Measurements from ENCODE around the gene CCDC88C.

Gene CCDC88C

GRCh38 chr14:91294153-91294552 lies 123.5 kb downstream of the CCDC88C start:
- ChIA-PET POLR2A (no interaction called here), CTCF (interaction anchor here (0.7 to 20.6 kb wide), 3 partner anchors 9 to 120 kb away, joined by 3 to 824 read pairs (median 5); no protein-coding TSS in a partner anchor)
- no peak for TF ChIP-seq CTCF (IDR thresholded peaks at IDR 0.05; ENCODE audit: insufficient read depth, low read length, missing control alignments)
- no peak overlapping the region for H3K4me3 ChIP-seq (ENCODE audit: low read depth, low read length)
- DNase-seq (ENCODE audit: low read depth, low spot score): no peak

GRCh38 chr14:91293281-91293680 lies 124.3 kb downstream of the CCDC88C start:
- TF ChIP-seq CTCF (IDR thresholded peaks at IDR 0.05; ENCODE audit: insufficient read depth, low read length, missing control alignments): no peak
- CTCF ChIA-PET: interaction anchor here (20.6 kb wide), 1 partner anchor 119 kb away, joined by 824 read pairs; no protein-coding TSS in a partner anchor

GRCh38 chr14:91292491-91292890 lies 125.1 kb downstream of the CCDC88C start:
- ChIA-PET POLR2A (no interaction called here), CTCF (interaction anchor here (20.6 kb wide), 1 partner anchor 118 kb away, joined by 824 read pairs; no protein-coding TSS in a partner anchor)
- TF ChIP-seq CTCF (IDR thresholded peaks at IDR 0.05; ENCODE audit: insufficient read depth, low read length, missing control alignments): no peak
- H3K4me3 ChIP-seq (ENCODE audit: low read depth, low read length): no peak overlapping the region
- no peak for DNase-seq (ENCODE audit: low read depth, low spot score)

More at GRCh38 chr14:91293281-91293680, 124.3 kb downstream of the CCDC88C start:
- no peak overlapping the region for H3K4me3 ChIP-seq (ENCODE audit: low read depth, low read length)
- no peak for DNase-seq (ENCODE audit: low read depth, low spot score)
- POLR2A ChIA-PET: no interaction called here

GRCh38 chr14:91291786-91292405 lies 125.7 kb downstream of the CCDC88C start:
- POLR2A ChIA-PET: no interaction called here

GRCh38 chr14:91290986-91291385 lies 126.6 kb downstream of the CCDC88C start:
- DNase-seq (ENCODE audit: low read depth, low spot score): no peak
- POLR2A ChIA-PET: no interaction called here

More at GRCh38 chr14:91291786-91292405, 125.7 kb downstream of the CCDC88C start:
- no peak for TF ChIP-seq CTCF (IDR thresholded peaks at IDR 0.05; ENCODE audit: insufficient read depth, low read length, missing control alignments)
- CTCF ChIA-PET: interaction anchor here (1.3 to 20.6 kb wide), 2 partner anchors 79 to 117 kb away, joined by 5 to 824 read pairs; no protein-coding TSS in a partner anchor
- no peak overlapping the region for H3K4me3 ChIP-seq (ENCODE audit: low read depth, low read length)
- no peak for DNase-seq (ENCODE audit: low read depth, low spot score)

More at GRCh38 chr14:91290986-91291385, 126.6 kb downstream of the CCDC88C start:
- TF ChIP-seq CTCF (IDR thresholded peaks at IDR 0.05; ENCODE audit: insufficient read depth, low read length, missing control alignments): no peak
- CTCF ChIA-PET: interaction anchor here (0.8 to 20.6 kb wide), 4 partner anchors 11 to 388 kb away, joined by 3 to 824 read pairs (median 4); no protein-coding TSS in a partner anchor
- H3K4me3 ChIP-seq (ENCODE audit: low read depth, low read length): no peak overlapping the region

Data from AG04449 (cell line).